Measurements from ENCODE around the gene HNRNPUL2. TPM values are rescaled to one million over a fixed set of nuclear protein-coding genes. Genes with fewer than 3 reads are reported as not detected.

HNRNPUL2 gene
- total RNA-seq (2022), result 36.4 and 36.6 TPM in 2 replicates
- Bru-seq, nascent RNA, result percentile 92 among the genes with signal in this experiment
- percentile 98 among the genes with signal in this experiment for BruChase-seq, experiment 1, labeled RNA remaining after a 6-hour chase
- BruChase-seq, experiment 2, labeled RNA remaining after a 2-hour chase, result percentile 97 among the genes with signal in this experiment
- long read RNA-seq, partial matches to known transcripts, result 1 of 10 reads
- long read RNA-seq, other reads (novel, unspliced or antisense), result 9 of 10 reads

- Mint-ChIP-seq H3K27ac (ENCODE audit: low read depth, unreplicated experiment) (peak within 1 kb of the TSS; percentile 97), H3K4me1 (ENCODE audit: insufficient read depth, unreplicated experiment) (peaks cover 16% of the 10 kb centered on the region), H3K27me3 (ENCODE audit: insufficient read depth, unreplicated experiment) (no peaks in the 10 kb centered on the region), H3K36me3 (ENCODE audit: insufficient read depth, unreplicated experiment) (peaks cover 64% of the 10 kb centered on the region), H3K4me3 (ENCODE audit: unreplicated experiment) (peak within 1 kb of the TSS; percentile 92), H3K9me3 (ENCODE audit: unreplicated experiment) (no peaks in the 10 kb centered on the region)
- ChIA-PET CTCF (interaction anchor here (0.6 to 3.1 kb wide), 8 partner anchors 26 to 333 kb away, joined by 3 to 22 read pairs (median 4); partner anchors contain the start of gene ZBTB3), POLR2A (interaction anchor here (0.6 to 10.3 kb wide), 45 partner anchors 11 to 1500 kb away, joined by 3 to 197 read pairs (median 8); partner anchors contain the start of genes AHNAK, B3GAT3, BSCL2 and C11orf98)
- BruUV-seq (replicated peaks), result no TSS peak
- intact Hi-C loops (cut with micrococcal nuclease), result no loop called here
- DNase-seq (ENCODE audit: unreplicated experiment), result peak; percentile 97
- no peak for TF ChIP-seq CTCF (IDR thresholded peaks at IDR 0.05; ENCODE audit: unreplicated experiment)
Measured at GRCh38 chr11:62727165-62727871, at the start of gene HNRNPUL2. Gene HNRNPUL2, minus strand, starts transcription at chr11:62727457. Its CDS starts 301 bp downstream, at chr11:62727156.

GRCh38 chr11:62775646-62776045 is 48.4 kb upstream of the HNRNPUL2 start:
- H3K4me3 Mint-ChIP-seq (ENCODE audit: unreplicated experiment), result no peak overlapping the region
- no peak for TF ChIP-seq CTCF (IDR thresholded peaks at IDR 0.05; ENCODE audit: unreplicated experiment)
- H3K36me3 Mint-ChIP-seq (ENCODE audit: insufficient read depth, unreplicated experiment), result peaks cover 45% of the 10 kb centered on the region
- no TSS peak for BruUV-seq (replicated peaks)
- peaks cover 9% of the 10 kb centered on the region for H3K4me1 Mint-ChIP-seq (ENCODE audit: insufficient read depth, unreplicated experiment)
- DNase-seq (ENCODE audit: unreplicated experiment), result no peak
- POLR2A ChIA-PET, result interaction anchor here (0.6 to 3.5 kb wide), 4 partner anchors 12 to 65 kb away, joined by 3 to 19 read pairs (median 4); partner anchors contain the start of gene TMEM179B
- no peaks in the 10 kb centered on the region for H3K27me3 Mint-ChIP-seq (ENCODE audit: insufficient read depth, unreplicated experiment)
- H3K9me3 Mint-ChIP-seq (ENCODE audit: unreplicated experiment), result no peaks in the 10 kb centered on the region
- no peak overlapping the region for H3K27ac Mint-ChIP-seq (ENCODE audit: low read depth, unreplicated experiment)
- CTCF ChIA-PET, result interaction anchor here (0.5 to 5.4 kb wide), 4 partner anchors 12 to 86 kb away, joined by 3 to 47 read pairs (median 3); partner anchors contain the start of genes TMEM179B and WDR74
- intact Hi-C loops (cut with micrococcal nuclease), result no loop called here

GRCh38 chr11:62774407-62774806 is 47.1 kb upstream of the HNRNPUL2 start:
- TF ChIP-seq CTCF (IDR thresholded peaks at IDR 0.05; ENCODE audit: unreplicated experiment), result no peak
- H3K27ac Mint-ChIP-seq (ENCODE audit: low read depth, unreplicated experiment), result no peak overlapping the region
- H3K27me3 Mint-ChIP-seq (ENCODE audit: insufficient read depth, unreplicated experiment), result no peaks in the 10 kb centered on the region
- intact Hi-C loops (cut with micrococcal nuclease), result no loop called here
- no peaks in the 10 kb centered on the region for H3K9me3 Mint-ChIP-seq (ENCODE audit: unreplicated experiment)
- H3K4me1 Mint-ChIP-seq (ENCODE audit: insufficient read depth, unreplicated experiment), result peaks cover 9% of the 10 kb centered on the region
- DNase-seq (ENCODE audit: unreplicated experiment), result peak; percentile 31
- BruUV-seq (replicated peaks), result no TSS peak
- ChIA-PET CTCF (interaction anchor here (5.4 kb wide), 1 partner anchor 13 kb away, joined by 47 read pairs; the partner anchor contains the start of gene TMEM179B), POLR2A (interaction anchor here (0.6 to 8.5 kb wide), 6 partner anchors 13 to 67 kb away, joined by 3 to 84 read pairs (median 4); partner anchors contain the start of genes TMEM179B and ZBTB3)
- peaks cover 43% of the 10 kb centered on the region for H3K36me3 Mint-ChIP-seq (ENCODE audit: insufficient read depth, unreplicated experiment)
- H3K4me3 Mint-ChIP-seq (ENCODE audit: unreplicated experiment), result no peak overlapping the region

Measured in MCF 10A (cell line).